Measurements from ENCODE around the gene KIF16B.
"Not testable (repeated sequence)": the region's sequence is repeated elsewhere in the genome, so short reads cannot be mapped to it uniquely, and the experiment has no call there.

KIF16B gene

GRCh38 chr20:16566080-16566479 lies 7.2 kb downstream of the KIF16B start:
- no peak overlapping the region for H3K27ac ChIP-seq (replicated peaks)
- DNase-seq (ENCODE audit: low read depth in 1 of 2, low spot score in 1 of 2): no peak
- no peak overlapping the region for H3K4me3 ChIP-seq (replicated peaks; ENCODE audit: insufficient read depth, low read length)
- TF ChIP-seq CTCF (IDR thresholded peaks at IDR 0.05; ENCODE audit: insufficient read depth, low read length) (no peak), GABPA (IDR thresholded peaks at IDR 0.05; ENCODE audit: low read depth) (no peak), REST (IDR thresholded peaks at IDR 0.05; ENCODE audit: insufficient replicate concordance, low read depth) (no peak), POLR2AphosphoS5 (IDR thresholded peaks at IDR 0.05; ENCODE audit: low read depth) (no peak), SPI1 (IDR thresholded peaks at IDR 0.05; ENCODE audit: borderline replicate concordance, low read depth) (no peak)
- H3K27me3 ChIP-seq (ENCODE audit: insufficient read depth, poor library complexity, severe bottlenecking): peaks cover 2% of the 10 kb centered on the region

- H3K27me3 ChIP-seq (ENCODE audit: insufficient read depth, poor library complexity, severe bottlenecking); H3K27ac ChIP-seq (replicated peaks); H3K4me3 ChIP-seq (replicated peaks; ENCODE audit: insufficient read depth, low read length); DNase-seq (ENCODE audit: low read depth in 1 of 2, low spot score in 1 of 2): not testable (repeated sequence)
These were observed 9.2 kb downstream of the KIF16B start for GRCh38 chr20:16564079-16564478.

GRCh38 chr20:16563066-16563806 lies 10.0 kb downstream of the KIF16B start:
- Histone ChIP-seq H3K4me3 (replicated peaks; ENCODE audit: insufficient read depth, low read length) (no peak overlapping the region), H3K27me3 (ENCODE audit: insufficient read depth, poor library complexity, severe bottlenecking) (no peaks in the 10 kb centered on the region), H3K27ac (replicated peaks) (no peak overlapping the region)
- no peak for TF ChIP-seq REST (IDR thresholded peaks at IDR 0.05; ENCODE audit: insufficient replicate concordance, low read depth)
- no peak for TF ChIP-seq SPI1 (IDR thresholded peaks at IDR 0.05; ENCODE audit: borderline replicate concordance, low read depth)
- no peak for TF ChIP-seq CTCF (IDR thresholded peaks at IDR 0.05; ENCODE audit: insufficient read depth, low read length)
- no peak for TF ChIP-seq GABPA (IDR thresholded peaks at IDR 0.05; ENCODE audit: low read depth)
- no peak for TF ChIP-seq POLR2AphosphoS5 (IDR thresholded peaks at IDR 0.05; ENCODE audit: low read depth)
- DNase-seq (ENCODE audit: low read depth in 1 of 2, low spot score in 1 of 2): no peak

- no peak for TF ChIP-seq CTCF (IDR thresholded peaks at IDR 0.05; ENCODE audit: insufficient read depth, low read length)
- no peak for TF ChIP-seq SPI1 (IDR thresholded peaks at IDR 0.05; ENCODE audit: borderline replicate concordance, low read depth)
- TF ChIP-seq POLR2AphosphoS5 (IDR thresholded peaks at IDR 0.05; ENCODE audit: low read depth): no peak
- no peak for TF ChIP-seq REST (IDR thresholded peaks at IDR 0.05; ENCODE audit: insufficient replicate concordance, low read depth)
- TF ChIP-seq GABPA (IDR thresholded peaks at IDR 0.05; ENCODE audit: low read depth): no peak
- no peak for DNase-seq (ENCODE audit: low read depth in 1 of 2, low spot score in 1 of 2)
- no peak overlapping the region for H3K4me3 ChIP-seq (replicated peaks; ENCODE audit: insufficient read depth, low read length)
- H3K27ac ChIP-seq (replicated peaks): no peak overlapping the region
- no peaks in the 10 kb centered on the region for H3K27me3 ChIP-seq (ENCODE audit: insufficient read depth, poor library complexity, severe bottlenecking)
These were observed 11.0 kb downstream of the KIF16B start for GRCh38 chr20:16562259-16562658.
